Measurements from ENCODE around the gene DLX4.

DLX4 gene

GRCh38 chr17:49990921-49991320 lies 21.9 kb downstream of the DLX4 start:
- DNase-seq = no peak

- DNase-seq = no peak
Measured at GRCh38 chr17:49991409-49991808, 22.4 kb downstream of the DLX4 start.

GRCh38 chr17:49992191-49992932 lies 23.4 kb downstream of the DLX4 start:
- no peak for DNase-seq

GRCh38 chr17:49992933-49993422 lies 24.0 kb downstream of the DLX4 start:
- DNase-seq = no peak

GRCh38 chr17:49993423-49994060 lies 24.6 kb downstream of the DLX4 start:
- no peak for DNase-seq

- DNase-seq = no peak
Measured at GRCh38 chr17:49994085-49995054, 25.4 kb downstream of the DLX4 start.

- DNase-seq = no peak
Measured at GRCh38 chr17:49995055-49995738, 26.2 kb downstream of the DLX4 start, which contains the start of gene DLX3. DLX3 (minus strand) TSS chr17:49995224; CDS start chr17:49994998, 226 bp downstream.

- no peak for DNase-seq
Measured at GRCh38 chr17:49996121-49996494, 27.1 kb downstream of the DLX4 start.

GRCh38 chr17:49996495-49997300 lies 27.7 kb downstream of the DLX4 start:
- peak; percentile 82 for DNase-seq

- DNase-seq = no peak
Measured at GRCh38 chr17:49997301-49997650, 28.3 kb downstream of the DLX4 start.

GRCh38 chr17:49997773-49998703 lies 29.0 kb downstream of the DLX4 start:
- peak; percentile 79 for DNase-seq

- no peak for DNase-seq
Measured at GRCh38 chr17:49998836-49999511, 30.0 kb downstream of the DLX4 start.

- DNase-seq = no peak
Measured at GRCh38 chr17:50003911-50004310, 34.9 kb downstream of the DLX4 start.

- DNase-seq = no peak
Measured at GRCh38 chr17:50009282-50009681, 40.3 kb downstream of the DLX4 start.

- no peak for DNase-seq
Measured at GRCh38 chr17:50013079-50013478, 44.1 kb downstream of the DLX4 start.

GRCh38 chr17:50014471-50015088 lies 45.6 kb downstream of the DLX4 start:
- DNase-seq = no peak

- DNase-seq = no peak
Measured at GRCh38 chr17:50015146-50015545, 46.2 kb downstream of the DLX4 start.

GRCh38 chr17:50018909-50019308 lies 49.9 kb downstream of the DLX4 start:
- no peak for DNase-seq

- DNase-seq = no peak
Measured at GRCh38 chr17:50020841-50021599, 52.0 kb downstream of the DLX4 start.

Measured in activated CD4-positive, CD25-positive, alpha-beta regulatory T cell treated with anti-CD3 and anti-CD28 coated beads, Interleukin-2, amount 50 U/mL, for 72 hours (primary cell).